DOHH2 (cell line): Measurements from ENCODE around the gene ENOX1.

Experiments used
- H3F3A ChIP-seq: fragments of 200-600 bp; sonication (generic), shearing (Covaris generic); 2 replicates; pipeline ENCODE4 v1.6.0; 2016; ENCODE audit warnings: antibody characterized with exemption, mild to moderate bottlenecking; ENCODE audit not compliant: control insufficient read depth, insufficient read depth
- H3K27ac ChIP-seq: fragments of 200-600 bp; sonication (generic); 2 replicates; pipeline ENCODE4 v1.5.1; 2014; ENCODE audit warnings: low read depth, mild to moderate bottlenecking, low read length, moderate library complexity
- H3K27me3 ChIP-seq: fragments of 200-600 bp; sonication (generic); 2 replicates; pipeline ENCODE4 v1.6.1; 2014; ENCODE audit warnings: mild to moderate bottlenecking, low read length, mixed read lengths; ENCODE audit not compliant: control insufficient read depth
- H3K36me3 ChIP-seq: fragments of 200-600 bp; sonication (generic); 2 replicates; pipeline ENCODE4 v1.6.1; 2014; ENCODE audit warnings: mild to moderate bottlenecking, low read length, moderate library complexity, mixed read lengths; ENCODE audit not compliant: control insufficient read depth
- H3K4me1 ChIP-seq: fragments of 200-600 bp; sonication (generic); 2 replicates; pipeline ENCODE4 v1.6.1; 2014; ENCODE audit warnings: mild to moderate bottlenecking, low read length, mixed read lengths; ENCODE audit not compliant: control insufficient read depth
- H3K4me2 ChIP-seq: fragments of 200-600 bp; sonication (generic); 2 replicates; pipeline ENCODE4 v1.6.0; 2014; ENCODE audit warnings: mild to moderate bottlenecking, low read length, moderate library complexity
- H3K4me3 ChIP-seq: fragments of 200-600 bp; sonication (generic); 2 replicates; pipeline ENCODE4 v1.5.1; 2014; ENCODE audit warnings: mild to moderate bottlenecking, low read length, mixed read lengths
- H3K79me2 ChIP-seq: fragments of 200-600 bp; sonication (generic); 2 replicates; pipeline ENCODE4 v1.6.1; 2014; ENCODE audit warnings: mild to moderate bottlenecking, low read length, mixed read lengths; ENCODE audit not compliant: control insufficient read depth
- H3K9me2 ChIP-seq: fragments of 200-600 bp; sonication (generic); replicated peaks from 2 replicates; pipeline ENCODE4 v1.6.1; 2014; ENCODE audit warnings: mild to moderate bottlenecking, low read length, mixed read lengths; ENCODE audit not compliant: control insufficient read depth
- H3K9me3 ChIP-seq: fragments of 200-600 bp; sonication (generic); 2 replicates; pipeline ENCODE4 v1.6.1; 2014; ENCODE audit warnings: antibody characterized with exemption, low read length, mixed read lengths; ENCODE audit not compliant: control insufficient read depth, insufficient read depth
- H4K20me1 ChIP-seq: fragments of 200-600 bp; sonication (generic); 2 replicates; pipeline ENCODE4 v1.6.0; 2014; ENCODE audit warnings: low read depth, mild to moderate bottlenecking, antibody characterized with exemption, low read length, moderate library complexity; ENCODE audit not compliant: control insufficient read depth, insufficient read depth
- CTCF ChIP-seq: fragments of 200-600 bp; sonication (generic); IDR thresholded peaks from one replicate; pipeline ENCODE4 v1.5.1; 2014; ENCODE audit warnings: antibody characterized with exemption, mild to moderate bottlenecking, low read depth, low read length; ENCODE audit not compliant: poor library complexity, severe bottlenecking
- EZH2phosphoT487 ChIP-seq: fragments of 200-600 bp; sonication (generic); IDR thresholded peaks from 2 replicates; pipeline ENCODE4 v1.6.1; 2017; ENCODE audit warnings: borderline replicate concordance, mild to moderate bottlenecking, antibody characterized with exemption, low read length, moderate library complexity, mixed read lengths

ENOX1 gene

GRCh38 chr13:43464578-43465264 is 322.1 kb downstream of the ENOX1 start:
- no peaks in the 10 kb centered on the region for H3K36me3 ChIP-seq
- no peaks in the 10 kb centered on the region for H3K9me3 ChIP-seq
- no peaks in the 10 kb centered on the region for H3K27me3 ChIP-seq
- no peaks in the 10 kb centered on the region for H3F3A ChIP-seq
- no peak overlapping the region for H3K27ac ChIP-seq
- H3K4me2 ChIP-seq: no peak overlapping the region
- H4K20me1 ChIP-seq: no peaks in the 10 kb centered on the region
- no peaks in the 10 kb centered on the region for H3K79me2 ChIP-seq
- TF ChIP-seq EZH2phosphoT487 (no peak), CTCF (no peak)
- no peaks in the 10 kb centered on the region for H3K4me1 ChIP-seq
- H3K9me2 ChIP-seq: no peaks in the 10 kb centered on the region
- H3K4me3 ChIP-seq: no peak overlapping the region

- H3K36me3 ChIP-seq: no peaks in the 10 kb centered on the region
- H3K4me2 ChIP-seq: no peak overlapping the region
- no peaks in the 10 kb centered on the region for H3K79me2 ChIP-seq
- no peaks in the 10 kb centered on the region for H3K9me2 ChIP-seq
- no peaks in the 10 kb centered on the region for H4K20me1 ChIP-seq
- no peak overlapping the region for H3K27ac ChIP-seq
- H3K4me3 ChIP-seq: no peak overlapping the region
- H3K27me3 ChIP-seq: no peaks in the 10 kb centered on the region
- H3K9me3 ChIP-seq: no peaks in the 10 kb centered on the region
- no peaks in the 10 kb centered on the region for H3F3A ChIP-seq
- TF ChIP-seq CTCF (no peak), EZH2phosphoT487 (no peak)
- H3K4me1 ChIP-seq: no peaks in the 10 kb centered on the region
Observed at GRCh38 chr13:43448605-43449336, 338.0 kb downstream of the ENOX1 start.

- Histone ChIP-seq H3K27me3 (no peaks in the 10 kb centered on the region), H3K9me2 (no peaks in the 10 kb centered on the region), H3K36me3 (no peaks in the 10 kb centered on the region), H3K4me3 (no peak overlapping the region), H3K79me2 (no peaks in the 10 kb centered on the region), H3K4me2 (no peak overlapping the region), H3K4me1 (no peaks in the 10 kb centered on the region), H4K20me1 (no peaks in the 10 kb centered on the region), H3F3A (no peaks in the 10 kb centered on the region), H3K9me3 (no peaks in the 10 kb centered on the region), H3K27ac (no peak overlapping the region)
- TF ChIP-seq EZH2phosphoT487: no peak
- TF ChIP-seq CTCF: no peak
Observed at GRCh38 chr13:43446126-43446525, 340.6 kb downstream of the ENOX1 start.
